GM19395 (cell line): ENCODE results near the gene PLA2G2F.
"Not testable (repeated sequence)": the region's sequence is repeated elsewhere in the genome, so short reads cannot be mapped to it uniquely, and the experiment has no call there.

Experiments
- ATAC-seq: cut with Tn5 transposase; IDR thresholded peaks from one replicate; pipeline ENCODE4 v1.9.1; 2021; ENCODE audit warnings: mild to moderate bottlenecking, moderate library complexity; ENCODE audit not compliant: unreplicated experiment

The PLA2G2F gene

DNA sequence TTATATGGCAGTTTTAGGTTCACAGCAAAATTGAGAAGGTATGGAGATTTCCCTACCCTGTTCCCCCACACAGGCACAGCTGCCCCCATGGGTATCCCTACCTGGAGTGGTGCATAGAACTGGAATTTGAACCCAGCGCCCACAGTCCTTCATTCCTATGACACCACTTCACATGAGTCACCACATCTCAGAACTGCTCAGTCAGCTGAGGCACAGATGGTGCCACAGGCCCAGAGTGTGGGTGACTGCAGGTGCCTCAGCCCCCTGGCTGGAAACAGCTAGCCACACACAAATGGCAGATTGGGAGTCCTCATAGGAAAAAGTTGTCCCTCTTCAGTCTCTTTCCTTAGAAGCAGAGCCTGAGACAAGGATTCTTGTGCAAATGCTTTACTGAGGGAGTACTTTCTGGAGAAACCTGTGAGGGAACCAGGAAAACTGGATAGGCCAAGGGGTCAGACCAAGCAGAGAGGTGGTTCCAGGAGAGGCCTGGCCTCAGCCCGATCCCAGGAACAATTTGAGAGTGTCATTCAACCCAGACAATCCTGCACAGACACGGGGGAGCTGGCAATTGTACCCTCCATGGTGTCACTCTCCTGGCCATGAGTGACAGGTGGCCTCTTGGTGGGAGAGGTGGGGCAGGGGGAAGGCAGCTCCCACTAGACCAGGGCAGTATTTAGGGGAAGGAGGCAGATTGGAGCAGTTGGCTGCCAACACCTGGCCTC, 26.7 kb upstream of the PLA2G2F start:
- ATAC-seq: no peak

DNA sequence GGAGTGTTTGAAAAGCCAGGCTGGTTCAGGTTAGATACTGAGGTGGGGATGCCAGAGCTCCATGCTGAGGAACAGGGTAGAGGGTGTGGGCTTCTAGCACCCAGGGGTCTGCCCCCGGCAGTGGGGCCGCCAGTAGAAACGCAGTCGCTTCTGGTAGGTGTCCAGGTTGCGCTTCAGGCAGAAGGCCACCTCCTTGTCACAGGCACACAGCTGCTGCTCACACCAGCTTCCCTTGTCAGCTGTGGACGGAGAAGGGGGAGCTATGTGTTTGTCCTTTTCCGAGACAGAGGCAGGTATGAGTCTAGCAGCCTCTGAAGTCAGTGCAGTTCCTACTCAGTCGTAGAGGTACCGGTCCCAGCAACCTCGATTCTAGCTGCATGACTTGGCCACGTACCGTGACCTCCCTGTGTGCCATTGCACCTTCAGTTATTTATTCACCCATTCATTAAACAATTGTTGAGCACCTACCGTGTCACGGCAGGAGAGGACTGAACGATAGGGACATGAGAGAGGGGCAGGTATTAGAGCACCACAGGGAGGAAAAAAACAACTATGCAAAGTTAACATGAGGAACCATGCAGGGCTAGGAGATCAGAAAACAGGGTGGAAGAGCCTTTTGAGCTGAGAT, 25.0 kb upstream of the PLA2G2F start:
- no peak for ATAC-seq

- no peak for ATAC-seq
These were observed 23.6 kb upstream of the PLA2G2F start for GRCh38 chr1:20115479-20115878.

DNA sequence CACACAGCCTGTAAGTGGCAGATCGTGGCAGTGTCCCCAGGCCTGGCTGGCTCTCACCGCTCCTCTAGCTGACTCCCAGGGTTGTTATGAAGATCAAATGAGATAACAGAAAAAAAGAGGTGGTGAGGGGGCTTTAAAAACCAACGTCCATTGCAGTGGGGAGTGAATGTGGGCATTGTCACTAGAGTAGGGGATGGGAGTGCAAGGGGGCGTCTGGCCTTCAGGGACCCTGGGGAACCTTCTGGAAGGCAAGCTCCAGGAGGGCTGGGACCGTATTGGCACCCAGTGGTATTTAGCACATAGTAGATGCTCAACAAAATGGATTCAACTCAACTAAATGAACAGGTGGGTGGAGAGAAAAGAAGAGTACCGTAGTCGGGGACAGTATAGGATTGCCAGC, 23.2 kb upstream of the PLA2G2F start:
- no peak for ATAC-seq

DNA sequence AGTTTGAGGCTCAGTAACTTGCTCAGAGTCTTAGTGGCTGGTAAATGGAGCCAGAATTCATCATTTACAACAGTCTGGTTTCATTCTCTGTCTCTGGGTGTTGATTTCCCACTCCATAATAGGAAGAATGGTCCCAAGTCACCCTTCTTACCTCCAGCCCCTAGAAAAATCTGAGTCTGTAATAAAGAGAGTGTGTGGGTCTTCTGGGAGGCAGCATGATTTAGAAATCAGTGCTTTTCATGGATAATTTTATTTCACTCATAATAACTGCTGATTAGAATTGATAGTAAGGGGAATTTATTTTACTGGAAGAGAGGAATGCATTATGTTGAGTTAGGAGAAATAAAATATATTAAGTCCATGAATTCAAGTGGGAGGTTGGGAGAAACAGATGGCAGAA, 21.9 kb upstream of the PLA2G2F start:
- no peak for ATAC-seq

GRCh38 chr1:20119347-20119746, 19.8 kb upstream of the PLA2G2F start, which contains the start of gene PLA2G2D:
Gene PLA2G2D (minus strand): TSS chr1:20119536. CDS start chr1:20119498, 38 bp downstream.
- no peak for ATAC-seq

DNA sequence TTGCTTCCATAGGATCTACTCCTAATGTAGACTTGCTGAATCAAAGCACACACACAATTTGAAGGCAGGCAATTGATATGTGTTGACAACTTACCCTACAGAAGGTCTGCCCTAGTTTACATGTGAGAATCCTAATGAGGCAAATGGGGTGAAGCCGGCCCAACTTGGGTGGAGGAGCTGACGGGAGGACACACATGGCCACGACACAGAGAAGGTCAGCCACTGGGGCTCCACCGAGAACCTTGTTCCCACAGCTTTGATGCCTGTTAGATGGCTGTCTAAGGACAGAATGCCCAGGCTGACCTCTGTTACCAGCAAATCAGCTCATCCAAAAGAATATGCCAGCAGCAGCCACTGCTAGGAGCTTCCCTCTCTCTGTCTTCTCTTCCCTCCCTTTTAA, 18.3 kb upstream of the PLA2G2F start:
- no peak for ATAC-seq

DNA sequence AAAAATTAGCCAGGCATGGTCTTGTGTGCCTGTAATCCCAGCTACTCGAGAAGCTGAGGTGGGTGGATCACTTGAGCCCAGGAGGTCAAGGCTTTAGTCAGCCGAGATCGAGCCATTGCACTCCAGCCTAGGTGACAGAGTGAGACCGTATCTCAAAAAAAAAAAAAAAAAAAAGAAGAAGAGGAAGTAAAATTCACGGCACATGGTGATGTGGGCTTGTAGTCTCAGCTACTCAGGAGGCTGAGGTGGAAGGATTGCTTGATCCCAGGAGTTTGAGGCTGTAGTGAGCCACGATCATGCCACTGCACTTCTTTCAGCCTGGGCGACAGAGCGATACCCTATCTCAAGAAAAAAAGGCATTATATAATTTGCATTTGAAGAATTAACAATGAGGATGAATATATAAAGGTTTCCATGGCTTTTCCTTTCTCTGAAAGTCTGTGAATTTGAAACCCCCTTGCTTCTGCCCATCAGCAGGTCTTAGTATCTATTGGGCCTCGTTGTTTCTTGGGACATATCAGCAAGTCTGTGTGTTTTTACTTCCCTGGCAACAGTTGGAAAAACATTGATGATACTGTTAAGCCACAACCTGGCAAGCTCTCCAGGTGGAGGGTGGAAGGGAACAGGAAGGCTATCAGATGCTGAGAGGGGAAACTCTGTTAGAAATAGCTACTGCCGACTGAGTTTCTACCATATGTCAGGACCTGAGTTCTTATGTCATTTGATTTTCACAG, 15.2 kb upstream of the PLA2G2F start:
- no peak for ATAC-seq

DNA sequence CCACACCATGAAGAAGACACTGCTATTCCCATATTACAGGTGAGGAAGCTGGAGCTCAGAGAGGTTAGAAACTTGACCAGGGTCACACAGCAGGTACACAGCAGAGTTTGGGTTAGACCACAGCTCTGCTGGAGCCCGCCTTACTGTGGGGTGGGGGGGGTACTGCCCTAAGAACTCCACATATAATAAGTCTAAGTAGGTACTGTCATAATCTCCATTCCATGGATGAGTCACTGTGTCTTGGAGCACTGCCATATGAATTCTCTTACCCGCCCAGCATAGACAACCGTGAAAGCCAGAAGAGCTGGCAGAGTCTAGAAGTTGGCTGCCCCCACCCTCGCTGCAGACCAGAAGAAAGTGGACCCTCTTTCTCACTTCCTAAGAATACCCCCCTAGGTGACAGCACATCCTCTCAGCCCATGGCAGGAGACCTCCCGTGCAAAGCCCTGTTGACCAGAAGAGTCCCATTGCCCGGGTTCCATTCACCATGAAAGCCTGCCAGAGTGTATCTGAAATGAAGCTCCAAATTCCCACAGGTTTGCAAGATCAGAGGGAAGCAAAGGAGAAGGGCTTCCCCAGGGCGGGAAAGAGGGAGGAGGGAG, 14.6 kb upstream of the PLA2G2F start:
- no peak for ATAC-seq

- ATAC-seq: no peak
These were observed 14.0 kb upstream of the PLA2G2F start for GRCh38 chr1:20125100-20125499.

GRCh38 chr1:20126041-20126805, 12.9 kb upstream of the PLA2G2F start:
- no peak for ATAC-seq

DNA sequence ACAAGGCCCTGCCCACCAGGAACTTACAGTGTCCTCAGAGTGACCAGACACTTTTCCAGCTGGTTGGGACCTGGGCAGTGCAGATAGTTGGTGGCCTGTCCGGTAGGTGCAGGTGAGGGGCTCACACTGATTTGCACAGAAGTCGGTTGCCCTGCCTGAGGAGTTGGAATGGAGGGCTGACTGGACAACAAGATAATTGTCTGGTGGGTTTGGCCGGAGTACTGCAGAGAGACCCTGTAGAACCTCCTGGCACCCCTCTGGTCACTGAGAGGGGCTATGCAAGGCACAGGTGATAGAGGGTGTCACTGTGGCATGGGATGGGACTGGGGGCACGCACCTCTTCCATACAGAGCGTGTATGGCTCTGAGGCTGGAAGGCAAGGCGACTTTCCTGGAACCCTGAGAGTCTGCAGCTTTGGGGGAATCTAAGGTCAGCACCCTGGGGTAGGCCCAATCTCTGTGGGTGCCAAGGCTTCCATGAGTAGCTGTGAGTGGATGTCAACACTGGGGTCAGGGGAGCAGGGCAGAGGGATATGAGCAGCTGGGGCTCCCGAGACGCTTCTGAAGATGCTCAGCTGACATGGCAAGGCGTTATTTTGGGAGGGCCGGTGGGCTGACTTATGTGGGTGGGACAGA, 12.2 kb upstream of the PLA2G2F start:
- ATAC-seq: no peak

- not testable (repeated sequence) for ATAC-seq
These were observed 8.6 kb upstream of the PLA2G2F start for GRCh38 chr1:20130518-20130917.

DNA sequence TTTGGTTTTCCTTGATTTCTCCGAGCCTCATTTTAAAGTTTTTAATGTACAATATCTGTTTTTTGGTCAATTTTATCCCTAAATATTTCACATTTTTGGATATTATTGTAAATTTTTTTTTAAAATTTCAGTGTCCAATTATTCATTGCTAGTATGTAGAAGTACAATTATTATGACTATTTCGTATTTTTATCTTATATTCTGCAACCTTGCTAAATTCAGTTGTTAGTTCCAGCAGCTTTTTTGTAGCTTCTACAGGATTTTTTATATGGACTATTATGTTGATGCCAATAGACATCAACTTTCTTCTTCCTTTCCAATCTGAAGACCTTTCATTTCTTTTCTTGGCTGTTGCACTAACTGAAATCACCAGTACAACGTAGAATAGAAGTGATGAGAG, 4.1 kb upstream of the PLA2G2F start:
- no peak for ATAC-seq

DNA sequence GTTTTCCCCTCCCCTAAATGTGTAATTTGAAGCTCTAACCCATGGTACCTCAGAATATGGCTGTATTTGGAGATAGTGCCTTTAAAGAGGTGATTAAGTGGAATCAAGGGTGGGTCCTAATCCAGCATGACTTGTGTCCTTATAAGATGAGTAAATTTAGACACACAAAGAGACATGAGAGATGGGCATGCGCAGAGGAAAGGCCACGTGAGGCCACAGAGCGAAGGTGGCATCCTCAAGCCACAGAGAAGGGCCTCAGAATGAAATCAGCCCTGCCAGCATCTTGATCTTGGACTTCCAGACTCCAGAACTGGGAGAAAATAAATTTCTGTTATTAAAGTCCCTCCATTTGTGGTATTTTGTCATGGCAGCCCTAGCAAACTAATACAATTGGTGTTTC, 2.9 kb upstream of the PLA2G2F start:
- ATAC-seq: no peak

DNA sequence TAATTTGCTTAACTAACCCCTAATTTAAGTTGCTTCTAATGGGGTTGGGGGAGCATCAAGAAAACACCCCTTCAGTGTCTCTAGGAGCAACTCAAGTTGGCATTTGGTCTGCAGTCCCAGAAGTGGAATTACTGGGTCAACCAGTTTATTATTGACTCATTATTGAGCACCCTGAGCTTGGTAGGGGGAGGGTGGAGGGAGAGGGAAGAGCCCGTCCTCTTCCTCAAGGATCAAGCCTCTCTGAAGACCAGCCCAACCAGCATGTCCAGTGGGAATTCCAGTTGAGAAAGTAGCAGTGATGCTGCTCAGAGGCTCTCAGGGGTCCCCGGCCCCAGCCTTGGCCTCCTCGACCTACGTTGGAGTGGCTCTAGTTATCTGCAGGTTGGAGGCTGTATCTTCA, 2.1 kb upstream of the PLA2G2F start:
- no peak for ATAC-seq

- ATAC-seq: no peak
These were observed 1.5 kb upstream of the PLA2G2F start for GRCh38 chr1:20137604-20138003.

DNA sequence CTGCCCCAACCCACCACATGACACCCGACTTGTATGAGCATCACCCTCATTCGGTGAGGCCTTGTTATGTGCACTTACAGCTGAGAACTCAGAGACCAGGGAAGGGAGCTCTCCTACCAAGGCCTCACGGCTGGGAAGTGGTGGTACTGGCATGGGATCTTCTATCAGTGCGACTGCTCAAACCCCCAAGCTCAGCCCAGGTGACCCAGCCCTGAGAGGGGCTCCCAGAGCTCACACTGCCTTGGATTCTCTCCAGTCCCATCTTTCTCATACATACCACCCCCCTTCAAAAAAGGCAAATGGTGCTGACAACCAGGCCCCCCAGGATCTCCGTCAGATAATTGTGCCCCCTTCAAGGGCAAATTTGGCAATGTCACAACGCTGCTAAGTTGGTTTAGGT, 777 bp upstream of the PLA2G2F start:
- no peak for ATAC-seq

DNA sequence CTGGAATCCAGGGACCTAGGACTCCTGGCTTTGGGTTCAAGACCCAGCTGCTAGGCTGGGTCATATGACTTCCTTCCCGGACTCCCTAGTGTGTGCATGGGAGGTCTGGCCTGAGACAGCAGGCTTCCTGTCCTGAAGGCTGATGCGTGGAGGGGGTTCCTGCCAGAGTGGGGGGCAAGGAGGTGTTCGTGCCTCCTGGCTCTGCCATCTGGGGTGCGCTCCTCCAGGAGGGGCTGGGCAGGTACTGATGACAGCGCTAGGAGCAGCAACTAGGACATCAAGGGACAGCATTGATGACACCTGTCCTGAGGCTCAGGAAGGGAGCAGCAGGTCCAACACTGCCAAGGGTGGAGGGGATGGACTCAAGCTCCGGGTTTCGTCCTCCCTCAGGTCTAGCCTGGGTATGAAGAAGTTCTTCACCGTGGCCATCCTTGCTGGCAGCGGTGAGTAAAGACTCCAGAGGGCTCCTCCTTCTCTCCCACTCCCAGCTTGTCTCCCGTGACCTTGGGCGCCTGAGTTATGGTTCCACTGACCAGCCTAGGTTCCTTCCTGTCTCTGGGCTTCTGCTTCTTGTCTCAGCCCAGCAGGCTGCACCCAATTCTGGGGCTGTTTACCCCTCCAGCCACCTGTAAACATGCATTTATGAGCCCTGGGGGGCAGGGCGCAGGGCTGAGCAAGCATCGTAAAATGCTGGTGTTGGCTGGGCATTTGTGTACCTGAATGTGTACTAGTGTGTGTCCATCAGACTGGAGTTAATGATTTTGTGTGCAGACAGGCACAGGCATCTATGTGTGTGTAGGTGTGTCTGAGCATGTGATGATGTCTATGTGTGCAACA, 871 bp downstream of the PLA2G2F start:
- ATAC-seq: no peak

DNA sequence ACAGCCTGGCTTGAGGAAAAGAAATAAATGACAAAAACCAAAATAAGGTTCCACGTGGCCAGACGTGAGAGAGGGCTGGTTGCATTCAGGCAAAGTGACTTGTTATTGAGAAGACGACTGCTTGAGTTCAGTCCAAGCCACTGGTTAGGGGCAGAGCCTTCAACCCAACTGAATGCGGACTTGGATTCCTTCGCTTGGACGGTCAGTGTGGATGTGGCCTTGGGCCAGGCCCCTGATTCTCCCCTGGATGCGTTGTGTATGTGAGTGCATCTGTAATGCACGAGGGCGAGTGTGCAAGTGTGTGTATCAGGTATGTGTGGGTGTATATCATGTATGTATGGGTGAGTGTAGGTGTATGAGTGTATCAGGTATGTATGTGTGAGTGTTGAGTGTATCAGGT, 1.9 kb downstream of the PLA2G2F start:
- ATAC-seq: no peak
